ENCODE data around the gene LTB4R2. TPM values are rescaled to one million over a fixed set of nuclear protein-coding genes. Genes with fewer than 3 reads are reported as not detected.

LTB4R2 gene
- total RNA-seq, 1 donor from 2014 or later, result 1.5 TPM

GRCh38 chr14:24269368-24269767 is 40.6 kb upstream of the LTB4R2 start:
- TF ChIP-seq, protein P1, sequence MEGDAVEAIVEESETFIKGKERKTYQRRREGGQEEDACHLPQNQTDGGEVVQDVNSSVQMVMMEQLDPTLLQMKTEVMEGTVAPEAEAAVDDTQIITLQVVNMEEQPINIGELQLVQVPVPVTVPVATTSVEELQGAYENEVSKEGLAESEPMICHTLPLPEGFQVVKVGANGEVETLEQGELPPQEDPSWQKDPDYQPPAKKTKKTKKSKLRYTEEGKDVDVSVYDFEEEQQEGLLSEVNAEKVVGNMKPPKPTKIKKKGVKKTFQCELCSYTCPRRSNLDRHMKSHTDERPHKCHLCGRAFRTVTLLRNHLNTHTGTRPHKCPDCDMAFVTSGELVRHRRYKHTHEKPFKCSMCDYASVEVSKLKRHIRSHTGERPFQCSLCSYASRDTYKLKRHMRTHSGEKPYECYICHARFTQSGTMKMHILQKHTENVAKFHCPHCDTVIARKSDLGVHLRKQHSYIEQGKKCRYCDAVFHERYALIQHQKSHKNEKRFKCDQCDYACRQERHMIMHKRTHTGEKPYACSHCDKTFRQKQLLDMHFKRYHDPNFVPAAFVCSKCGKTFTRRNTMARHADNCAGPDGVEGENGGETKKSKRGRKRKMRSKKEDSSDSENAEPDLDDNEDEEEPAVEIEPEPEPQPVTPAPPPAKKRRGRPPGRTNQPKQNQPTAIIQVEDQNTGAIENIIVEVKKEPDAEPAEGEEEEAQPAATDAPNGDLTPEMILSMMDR (IDR thresholded peaks at IDR 0.05; ENCODE audit: insufficient read depth, low read length, poor library complexity, severe bottlenecking), result no peak
- no peak for DNase-seq (ENCODE audit: low read depth)
- Histone ChIP-seq H3K27me3 (ENCODE audit: control insufficient read depth, insufficient read depth, low read length) (no peaks in the 10 kb centered on the region), H3K36me3 (ENCODE audit: control insufficient read depth, insufficient read depth, low read length) (peaks cover 3% of the 10 kb centered on the region), H3K4me3 (ENCODE audit: low read depth, low read length) (no peak overlapping the region)

DNA sequence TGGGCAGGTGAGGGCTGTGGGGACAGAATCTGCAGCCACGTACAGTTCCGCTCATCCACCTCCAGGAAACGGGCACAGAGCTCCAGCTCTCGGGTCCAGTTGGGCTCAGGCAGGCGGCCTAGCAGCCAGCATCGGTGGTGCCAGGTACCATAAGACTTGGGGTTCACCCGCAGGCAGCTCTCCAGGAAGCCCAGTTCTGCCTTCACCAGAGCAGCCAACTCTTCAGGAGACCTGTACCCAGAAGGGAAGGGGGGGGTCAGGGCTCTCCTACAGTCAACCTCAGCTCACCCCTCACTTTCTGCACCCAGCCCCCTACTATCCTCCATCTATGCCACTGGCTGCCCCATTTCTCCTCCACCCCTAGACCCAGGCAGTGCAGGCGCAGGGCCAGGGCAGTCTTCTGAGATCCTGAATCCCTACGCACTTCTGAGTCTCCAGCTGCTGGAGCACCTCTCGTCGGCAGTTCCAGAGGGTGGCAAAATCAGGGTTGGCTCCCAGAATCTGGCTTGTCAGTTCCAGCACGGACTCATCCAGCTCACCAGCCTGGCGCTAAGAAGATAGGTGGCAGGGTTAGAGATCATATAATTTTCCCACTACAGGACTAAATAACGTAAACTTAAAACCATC is 39.9 kb upstream of the LTB4R2 start:
- no peak overlapping the region for H3K4me3 ChIP-seq (ENCODE audit: low read depth, low read length)
- TF ChIP-seq, protein P1 (IDR thresholded peaks at IDR 0.05; ENCODE audit: insufficient read depth, low read length, poor library complexity, severe bottlenecking), result no peak
- peaks cover 3% of the 10 kb centered on the region for H3K36me3 ChIP-seq (ENCODE audit: control insufficient read depth, insufficient read depth, low read length)
- no peak for DNase-seq (ENCODE audit: low read depth)
- no peaks in the 10 kb centered on the region for H3K27me3 ChIP-seq (ENCODE audit: control insufficient read depth, insufficient read depth, low read length)

DNA sequence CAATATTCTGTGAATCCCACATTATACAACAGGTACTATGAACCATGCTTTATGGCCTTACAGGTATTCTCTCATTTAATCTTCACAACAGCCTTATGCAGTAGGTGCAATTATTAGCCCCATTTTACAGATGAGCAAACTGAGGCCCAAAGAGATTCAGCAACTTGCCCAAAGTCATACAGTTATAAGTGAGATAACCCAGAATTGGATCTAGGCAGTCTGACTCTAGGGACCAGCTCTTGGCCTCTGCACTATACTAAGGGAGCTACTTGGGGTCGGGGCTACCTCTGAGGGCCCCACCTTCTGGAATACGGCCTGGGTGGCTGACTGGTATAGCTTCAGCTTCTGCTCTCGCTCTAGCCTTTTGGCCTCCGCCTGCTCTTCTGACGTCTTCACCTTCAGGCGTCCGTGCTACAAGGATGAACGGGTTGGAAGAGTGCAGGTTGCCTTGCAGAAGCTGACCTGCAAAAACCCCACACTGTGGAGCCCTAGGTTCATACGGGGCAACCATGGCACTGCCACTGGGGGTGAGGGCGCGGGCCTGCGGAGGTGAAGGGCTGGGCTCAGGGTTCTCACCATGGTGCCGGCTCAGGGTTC is 39.3 kb upstream of the LTB4R2 start:
- DNase-seq (ENCODE audit: low read depth), result no peak
- peak overlapping the region; percentile 68 for H3K4me3 ChIP-seq (ENCODE audit: low read depth, low read length)

DNA sequence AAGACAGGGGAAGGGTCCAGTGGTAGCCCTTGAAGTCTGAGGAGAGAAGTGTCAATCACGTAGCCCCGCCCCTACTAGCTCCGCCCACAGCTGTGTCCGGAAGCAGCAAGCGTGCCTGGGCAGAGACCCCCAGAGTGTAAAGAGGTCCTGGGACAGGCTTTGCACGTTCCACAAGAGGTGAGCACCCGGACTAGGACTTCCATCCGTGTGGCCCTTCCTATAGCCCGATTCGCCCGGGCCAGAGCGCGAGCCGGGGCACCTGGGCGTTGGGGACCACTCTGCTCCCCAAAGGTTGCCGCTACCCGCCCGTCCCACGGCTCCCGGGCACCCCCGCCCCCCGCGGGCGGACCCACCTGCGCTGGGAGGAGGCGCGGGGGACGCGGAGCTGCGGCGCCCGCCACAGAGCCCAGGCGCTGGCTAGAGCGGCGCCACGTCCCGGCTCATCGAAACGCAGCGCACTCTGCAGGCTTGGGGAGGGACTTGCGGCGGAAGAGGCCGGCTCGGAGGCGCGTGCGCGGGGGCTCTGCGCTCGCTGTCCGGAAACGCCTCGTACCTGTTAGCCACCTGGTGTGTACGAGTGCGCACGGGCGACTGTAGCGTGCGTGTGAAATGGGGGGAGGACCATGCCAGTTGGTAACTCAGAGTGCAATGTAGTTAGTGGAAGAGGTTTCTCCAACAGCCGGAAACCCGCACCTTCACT is 38.7 kb upstream of the LTB4R2 start, which contains the start of gene RABGGTA:
Gene RABGGTA, minus strand, starts transcription at position 464 of the 700 bp plus-strand sequence. CDS start 482 bp downstream, outside the sequence.
- H3K36me3 ChIP-seq (ENCODE audit: control insufficient read depth, insufficient read depth, low read length), result peaks cover 2% of the 10 kb centered on the region
- H3K27me3 ChIP-seq (ENCODE audit: control insufficient read depth, insufficient read depth, low read length), result no peaks in the 10 kb centered on the region
- TF ChIP-seq, protein P1 (IDR thresholded peaks at IDR 0.05; ENCODE audit: insufficient read depth, low read length, poor library complexity, severe bottlenecking), result peak; percentile 64
- peak; percentile 31 for DNase-seq (ENCODE audit: low read depth)
- peak within 1 kb of the TSS; percentile 68 for H3K4me3 ChIP-seq (ENCODE audit: low read depth, low read length)

More for the DNA sequence above, 39.3 kb upstream of the LTB4R2 start:
- TF ChIP-seq, protein P1 (IDR thresholded peaks at IDR 0.05; ENCODE audit: insufficient read depth, low read length, poor library complexity, severe bottlenecking), result no peak
- Histone ChIP-seq H3K27me3 (ENCODE audit: control insufficient read depth, insufficient read depth, low read length) (no peaks in the 10 kb centered on the region), H3K36me3 (ENCODE audit: control insufficient read depth, insufficient read depth, low read length) (peaks cover 2% of the 10 kb centered on the region)

DNA sequence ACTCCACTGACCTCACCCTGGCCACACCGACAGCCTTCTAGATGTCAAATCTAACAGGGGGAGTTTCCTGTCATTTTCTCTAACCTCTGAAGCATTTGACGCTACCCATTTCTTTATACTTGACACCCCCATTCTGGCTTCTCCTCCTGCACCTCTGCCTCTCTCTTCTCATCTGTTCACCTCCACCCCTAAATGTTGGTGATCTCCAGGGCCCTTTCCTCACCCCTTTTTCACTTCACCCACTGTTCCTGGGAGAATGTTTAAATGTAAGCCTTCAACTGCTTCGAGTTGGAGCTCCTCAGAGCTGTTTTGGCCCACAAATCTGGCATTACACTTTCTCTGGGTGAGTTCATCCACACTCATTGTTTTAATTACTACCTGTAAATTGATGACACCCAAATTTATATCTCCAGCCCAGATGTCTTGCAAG is 38.1 kb upstream of the LTB4R2 start:
- no peak for DNase-seq (ENCODE audit: low read depth)
- TF ChIP-seq, protein P1 (IDR thresholded peaks at IDR 0.05; ENCODE audit: insufficient read depth, low read length, poor library complexity, severe bottlenecking), result no peak
- Histone ChIP-seq H3K4me3 (ENCODE audit: low read depth, low read length) (peak overlapping the region; percentile 68), H3K27me3 (ENCODE audit: control insufficient read depth, insufficient read depth, low read length) (no peaks in the 10 kb centered on the region), H3K36me3 (ENCODE audit: control insufficient read depth, insufficient read depth, low read length) (peaks cover 2% of the 10 kb centered on the region)
